Lower leg skin (tissue), 3 donors: ENCODE measurements around the gene S100A5.

ENCODE experiments used
- POLR2A ChIP-seq, 2 donors: fragments of 450-650 bp; IDR thresholded peaks; one replicate each; pipeline ENCODE4 v1.6.1; 2016 to 2017; ENCODE audit warnings: antibody characterized with exemption in 2 of 2, mild to moderate bottlenecking in 1 of 2, moderate library complexity in 1 of 2
- TF ChIP-seq, protein P1 (sequence below), 3 donors: fragments of 450-650 bp; IDR thresholded peaks; one replicate each; pipeline ENCODE4 v1.5.1; 2016; ENCODE audit warnings: antibody characterized with exemption in 3 of 3, mild to moderate bottlenecking in 3 of 3, moderate library complexity in 2 of 3

DNA sequence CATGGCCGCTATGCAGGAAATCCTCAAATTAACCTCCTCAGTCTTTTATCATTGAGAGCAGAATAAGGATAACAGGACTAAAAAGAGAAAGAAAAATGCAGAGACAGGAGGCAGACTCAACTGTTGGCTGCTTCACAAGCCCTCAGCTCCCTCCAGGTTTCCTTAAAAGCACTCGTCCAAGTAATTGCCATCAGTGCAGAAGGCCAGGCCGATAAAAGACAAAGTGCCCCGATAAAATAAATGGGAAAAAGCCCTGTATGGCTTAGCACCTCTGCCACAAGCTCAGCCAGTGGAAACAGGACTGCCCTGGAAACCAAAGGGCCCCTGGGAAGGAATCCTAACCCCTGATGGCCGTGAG is 13.1 kb downstream of the S100A5 start:
- TF ChIP-seq, protein P1, sequence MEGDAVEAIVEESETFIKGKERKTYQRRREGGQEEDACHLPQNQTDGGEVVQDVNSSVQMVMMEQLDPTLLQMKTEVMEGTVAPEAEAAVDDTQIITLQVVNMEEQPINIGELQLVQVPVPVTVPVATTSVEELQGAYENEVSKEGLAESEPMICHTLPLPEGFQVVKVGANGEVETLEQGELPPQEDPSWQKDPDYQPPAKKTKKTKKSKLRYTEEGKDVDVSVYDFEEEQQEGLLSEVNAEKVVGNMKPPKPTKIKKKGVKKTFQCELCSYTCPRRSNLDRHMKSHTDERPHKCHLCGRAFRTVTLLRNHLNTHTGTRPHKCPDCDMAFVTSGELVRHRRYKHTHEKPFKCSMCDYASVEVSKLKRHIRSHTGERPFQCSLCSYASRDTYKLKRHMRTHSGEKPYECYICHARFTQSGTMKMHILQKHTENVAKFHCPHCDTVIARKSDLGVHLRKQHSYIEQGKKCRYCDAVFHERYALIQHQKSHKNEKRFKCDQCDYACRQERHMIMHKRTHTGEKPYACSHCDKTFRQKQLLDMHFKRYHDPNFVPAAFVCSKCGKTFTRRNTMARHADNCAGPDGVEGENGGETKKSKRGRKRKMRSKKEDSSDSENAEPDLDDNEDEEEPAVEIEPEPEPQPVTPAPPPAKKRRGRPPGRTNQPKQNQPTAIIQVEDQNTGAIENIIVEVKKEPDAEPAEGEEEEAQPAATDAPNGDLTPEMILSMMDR (IDR thresholded peaks at IDR 0.05) = no peak
- TF ChIP-seq POLR2A (IDR thresholded peaks at IDR 0.05) = no peak
